Keratinocyte (primary cell): ENCODE measurements around the gene ENGASE. TPM values are rescaled to one million over a fixed set of nuclear protein-coding genes. Genes with fewer than 3 reads are reported as not detected.

Experiments used
- DNase-seq: peaks from one replicate; pipeline ENCODE4 v3.0.0-alpha.2; 2011; ENCODE audit warnings: low read depth, missing footprints, low spot score
- FAIRE-seq: peaks from 2 replicates; lab custom pipeline; 2011; peaks lifted over from hg19 to GRCh38; lab: Jason Lieb, UNC
- H2AFZ ChIP-seq: 2 replicates; pipeline ENCODE4 v1.6.0; 2012; ENCODE audit warnings: low read length, control low read depth, inconsistent platforms; ENCODE audit not compliant: control insufficient read depth
- H3K27ac ChIP-seq: 2 replicates; pipeline ENCODE4 v1.5.1; 2011; ENCODE audit warnings: low read length; ENCODE audit not compliant: control insufficient read depth, insufficient read depth
- H3K27me3 ChIP-seq: 3 replicates; pipeline ENCODE4 v1.6.0; 2011; ENCODE audit warnings: low read length; ENCODE audit not compliant: control insufficient read depth, insufficient read depth; ENCODE audit errors: extremely low read depth
- H3K36me3 ChIP-seq, 2 experiments: 2 replicates in 1 of 2; 3 replicates in 1 of 2; pipeline ENCODE4 v1.5.1; 2011; ENCODE audit warnings: low read length in 2 of 2, mild to moderate bottlenecking in 1 of 2; ENCODE audit not compliant: control insufficient read depth in 2 of 2, insufficient read depth in 2 of 2; ENCODE audit errors: extremely low read depth in 1 of 2
- H3K4me1 ChIP-seq: 3 replicates; pipeline ENCODE4 v1.5.1; 2011; ENCODE audit warnings: low read length; ENCODE audit not compliant: control insufficient read depth, insufficient read depth; ENCODE audit errors: extremely low read depth
- H3K4me2 ChIP-seq: 3 replicates; pipeline ENCODE4 v1.6.0; 2011; ENCODE audit warnings: low read depth, low read length; ENCODE audit not compliant: control insufficient read depth, insufficient read depth; ENCODE audit errors: extremely low read depth
- H3K4me3 ChIP-seq, 3 experiments: fragments of 200-600 bp in 1 of 3; sonication (generic) in 1 of 3; 2 replicates in 2 of 3; 3 replicates in 1 of 3; pipeline ENCODE4 v1.5.1; 2011 to 2016; ENCODE audit warnings: low read length in 3 of 3, mild to moderate bottlenecking in 3 of 3, control low read depth in 2 of 3, inconsistent platforms in 1 of 3, low read depth in 1 of 3, mixed read lengths in 1 of 3, mixed run types in 1 of 3, moderate library complexity in 1 of 3; ENCODE audit not compliant: control insufficient read depth in 2 of 3, insufficient read depth in 2 of 3; ENCODE audit errors: extremely low read depth in 1 of 3
- H3K79me2 ChIP-seq: 2 replicates; pipeline ENCODE4 v1.6.0; 2012; ENCODE audit warnings: low read length; ENCODE audit not compliant: control insufficient read depth, insufficient read depth
- H3K9ac ChIP-seq: 3 replicates; pipeline ENCODE4 v1.6.0; 2011; ENCODE audit warnings: low read length; ENCODE audit not compliant: control insufficient read depth, insufficient read depth; ENCODE audit errors: extremely low read depth
- H3K9me1 ChIP-seq: 3 replicates; pipeline ENCODE4 v1.6.0; 2011; ENCODE audit warnings: low read length; ENCODE audit not compliant: control insufficient read depth, insufficient read depth; ENCODE audit errors: extremely low read depth
- H3K9me3 ChIP-seq: 2 replicates; pipeline ENCODE4 v1.5.1; 2012; ENCODE audit warnings: low read depth, low read length; ENCODE audit not compliant: control insufficient read depth
- H4K20me1 ChIP-seq: 3 replicates; pipeline ENCODE4 v1.6.0; 2011; ENCODE audit warnings: low read length; ENCODE audit not compliant: control insufficient read depth, insufficient read depth; ENCODE audit errors: extremely low read depth
- EZH2 ChIP-seq: IDR thresholded peaks from one replicate; pipeline ENCODE4 v1.6.1; 2012; ENCODE audit warnings: inconsistent platforms, mild to moderate bottlenecking, low read length, moderate library complexity
- dilution Hi-C: fragments of 300-500 bp; cut with MboI; formaldehyde crosslinking; loops from one replicate; pipeline ENCODE4 v1.7.0; 2020; ENCODE audit warnings: low sequenced_read_pairs; ENCODE audit not compliant: extremely low pct_ligation_motif_present
- polyA plus RNA-seq, 5 experiments: library from polyadenylated mRNA; depleted of rRNA in 3 of 5; stranded (reverse) in 3 of 5; stranded (forward) in 1 of 5; unstranded in 1 of 5; fragments of >200 nt; gene quantifications; 1 replicate in 1 of 5; 2 replicates in 3 of 5; 3 replicates in 1 of 5; pipeline versions ENCODE4 v1.2.1 to v1.2.3, GENCODE V29; 2011 to 2012; ENCODE audit warnings: missing spikeins in 2 of 5, low read depth in 1 of 5, low replicate concordance in 1 of 5
- TF ChIP-seq, protein P1 (sequence below), 3 experiments: IDR thresholded peaks in 1 of 3; conservative IDR thresholded peaks in 1 of 3; optimal IDR thresholded peaks in 1 of 3; 2 replicates in 2 of 3; 3 replicates in 1 of 3; pipeline versions ENCODE3 to v1.5.1; 2011; ENCODE audit warnings: low read length in 3 of 3, mild to moderate bottlenecking in 3 of 3, moderate library complexity in 2 of 3, control low read depth in 1 of 3, inconsistent platforms in 1 of 3; ENCODE audit not compliant: insufficient read depth in 2 of 3; ENCODE audit errors: extremely low read depth in 1 of 3

ENGASE gene
- polyA plus RNA-seq, 1 donor (not counting 4 experiments of a cell fraction or from before 2014, with no cell fraction given), result 6.6 TPM

DNA sequence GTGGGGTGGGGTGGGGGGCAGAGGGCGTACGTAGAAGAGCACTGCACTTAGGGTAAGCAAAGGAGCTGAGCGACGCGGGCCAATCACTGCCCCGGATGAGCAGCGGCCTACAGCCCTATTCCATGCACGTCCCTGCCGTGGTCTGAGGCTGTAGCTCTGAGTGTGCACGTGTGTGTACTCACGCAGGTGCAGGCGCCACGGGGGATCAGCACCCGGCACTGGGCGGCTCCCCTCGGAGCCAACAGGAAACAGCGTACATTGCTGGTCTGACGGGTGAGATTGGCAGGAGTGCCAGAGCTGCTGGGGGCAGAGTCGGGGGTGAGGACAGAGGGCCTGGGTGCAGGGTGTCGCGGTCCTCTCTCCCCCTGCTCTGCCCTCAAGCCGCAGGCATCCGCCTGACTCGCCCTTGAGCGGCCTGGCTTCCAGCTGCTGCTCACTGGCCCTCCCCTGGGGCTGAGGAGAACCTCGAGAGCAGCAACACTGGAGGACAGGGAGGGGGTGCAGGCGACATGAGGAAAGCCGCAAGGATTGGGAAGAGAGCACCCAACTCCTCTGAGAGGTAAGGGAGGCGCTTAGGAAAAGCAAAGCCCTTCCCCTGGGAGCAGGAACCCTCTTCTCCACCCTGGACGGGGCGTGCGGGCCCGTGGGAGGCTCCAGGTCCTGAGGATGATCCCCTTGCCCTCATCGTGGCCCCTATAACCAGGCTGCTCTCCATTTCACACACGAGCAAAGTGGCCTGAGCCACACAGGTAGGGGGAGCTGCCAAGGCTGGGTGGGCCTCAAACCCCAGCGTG is 57.8 kb downstream of the ENGASE start:
- Histone ChIP-seq H3K4me3 (no peak overlapping the region), H3K27ac (no peak overlapping the region), H2AFZ (no peak overlapping the region), H4K20me1 (peaks cover 4% of the 10 kb centered on the region), H3K27me3 (peaks cover 67% of the 10 kb centered on the region), H3K9me3 (no peaks in the 10 kb centered on the region), H3K9ac (no peak overlapping the region), H3K36me3 (no peaks in the 10 kb centered on the region), H3K4me2 (no peak overlapping the region), H3K9me1 (no peaks in the 10 kb centered on the region), H3K4me1 (no peaks in the 10 kb centered on the region), H3K79me2 (no peaks in the 10 kb centered on the region)
- TF ChIP-seq, protein P1, sequence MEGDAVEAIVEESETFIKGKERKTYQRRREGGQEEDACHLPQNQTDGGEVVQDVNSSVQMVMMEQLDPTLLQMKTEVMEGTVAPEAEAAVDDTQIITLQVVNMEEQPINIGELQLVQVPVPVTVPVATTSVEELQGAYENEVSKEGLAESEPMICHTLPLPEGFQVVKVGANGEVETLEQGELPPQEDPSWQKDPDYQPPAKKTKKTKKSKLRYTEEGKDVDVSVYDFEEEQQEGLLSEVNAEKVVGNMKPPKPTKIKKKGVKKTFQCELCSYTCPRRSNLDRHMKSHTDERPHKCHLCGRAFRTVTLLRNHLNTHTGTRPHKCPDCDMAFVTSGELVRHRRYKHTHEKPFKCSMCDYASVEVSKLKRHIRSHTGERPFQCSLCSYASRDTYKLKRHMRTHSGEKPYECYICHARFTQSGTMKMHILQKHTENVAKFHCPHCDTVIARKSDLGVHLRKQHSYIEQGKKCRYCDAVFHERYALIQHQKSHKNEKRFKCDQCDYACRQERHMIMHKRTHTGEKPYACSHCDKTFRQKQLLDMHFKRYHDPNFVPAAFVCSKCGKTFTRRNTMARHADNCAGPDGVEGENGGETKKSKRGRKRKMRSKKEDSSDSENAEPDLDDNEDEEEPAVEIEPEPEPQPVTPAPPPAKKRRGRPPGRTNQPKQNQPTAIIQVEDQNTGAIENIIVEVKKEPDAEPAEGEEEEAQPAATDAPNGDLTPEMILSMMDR (optimal IDR thresholded peaks at IDR 0.05 in 1 of 3, IDR thresholded peaks at IDR 0.05 in 1 of 3, conservative IDR thresholded peaks at IDR 0.05 in 1 of 3; ENCODE audit: extremely low read depth in 1 of 3, insufficient read depth in 2 of 3, low read length in 3 of 3), result no peak
- no peak for TF ChIP-seq EZH2
- FAIRE-seq, result no peak
- dilution Hi-C loops, result no loop called here
- DNase-seq, result no peak

DNA sequence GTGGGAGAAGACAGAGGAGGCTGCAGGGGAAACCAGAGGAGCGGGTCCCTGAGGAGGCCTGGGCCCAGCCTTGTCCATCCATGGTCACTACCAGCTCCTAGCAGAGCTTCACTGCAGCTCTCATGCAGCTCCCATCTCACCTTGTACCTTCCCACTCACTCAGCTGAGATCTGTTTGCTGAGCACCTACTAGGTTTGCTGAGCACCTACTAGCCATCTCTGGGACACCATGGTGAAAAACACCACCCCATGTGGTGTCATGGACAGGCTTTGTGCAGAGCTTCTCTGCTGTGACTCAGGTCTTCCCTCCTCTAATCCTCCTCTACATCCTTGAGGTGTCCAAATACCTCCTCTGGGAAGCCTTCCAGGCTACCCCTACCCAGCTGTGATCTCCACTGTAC is 58.6 kb downstream of the ENGASE start:
- TF ChIP-seq EZH2, result no peak
- TF ChIP-seq, protein P1 (optimal IDR thresholded peaks at IDR 0.05 in 1 of 3, IDR thresholded peaks at IDR 0.05 in 1 of 3, conservative IDR thresholded peaks at IDR 0.05 in 1 of 3; ENCODE audit: extremely low read depth in 1 of 3, insufficient read depth in 2 of 3, low read length in 3 of 3), result no peak
- FAIRE-seq (no peak), DNase-seq (no peak)
- H3K36me3 ChIP-seq, result no peaks in the 10 kb centered on the region
- H3K79me2 ChIP-seq, result no peaks in the 10 kb centered on the region
- H3K4me1 ChIP-seq, result no peaks in the 10 kb centered on the region
- no peak overlapping the region for H2AFZ ChIP-seq
- dilution Hi-C loops, result no loop called here
- H3K4me2 ChIP-seq, result no peak overlapping the region
- H3K27me3 ChIP-seq, result peaks cover 71% of the 10 kb centered on the region
- no peaks in the 10 kb centered on the region for H3K9me1 ChIP-seq
- no peak overlapping the region for H3K27ac ChIP-seq
- no peaks in the 10 kb centered on the region for H3K9me3 ChIP-seq
- H3K9ac ChIP-seq, result no peak overlapping the region
- H3K4me3 ChIP-seq, result no peak overlapping the region
- H4K20me1 ChIP-seq, result peaks cover 4% of the 10 kb centered on the region
